GM21515 (cell line): ENCODE data around the gene FES.
"Not testable (repeated sequence)": the region's sequence is repeated elsewhere in the genome, so short reads cannot be mapped to it uniquely, and the experiment has no call there.

Experiments
- ATAC-seq: cut with Tn5 transposase; IDR thresholded peaks from one replicate; pipeline ENCODE4 v1.9.1; 2021; ENCODE audit not compliant: unreplicated experiment

Gene FES

DNA sequence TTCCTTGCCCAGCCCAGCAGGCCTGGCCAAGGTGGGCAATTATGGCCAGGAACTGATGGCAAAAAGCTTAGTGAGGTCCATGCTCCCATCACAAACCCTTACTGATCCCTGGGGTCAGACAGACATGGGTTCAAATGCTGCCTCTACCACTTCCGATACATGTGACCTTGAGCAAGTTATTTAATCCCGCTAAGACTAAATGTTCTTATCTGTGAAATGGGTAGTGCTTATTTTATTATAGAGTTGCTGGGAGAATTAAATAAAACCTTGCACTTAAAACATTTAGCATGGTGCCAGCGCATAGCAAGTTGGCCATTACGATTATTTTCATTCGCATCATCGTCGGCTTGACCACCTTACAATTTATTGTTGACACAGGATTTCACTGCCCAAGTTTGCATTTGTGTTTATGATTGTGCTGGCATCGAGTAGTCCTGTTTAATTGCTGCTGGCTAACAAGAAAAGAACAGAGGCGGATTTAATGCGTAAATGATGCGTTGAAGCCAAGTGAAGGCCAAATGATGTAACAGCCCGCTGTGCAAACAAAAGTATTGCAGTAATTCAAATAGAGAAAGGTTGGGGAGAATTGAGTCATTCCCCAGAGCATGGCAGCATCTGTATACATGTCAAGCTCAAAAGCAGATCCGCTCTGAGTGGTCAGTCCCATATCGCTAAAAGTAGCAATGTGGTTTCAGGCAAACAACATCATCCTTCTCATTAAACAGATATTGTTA lies 23.2 kb upstream of the FES start:
- ATAC-seq: no peak

DNA sequence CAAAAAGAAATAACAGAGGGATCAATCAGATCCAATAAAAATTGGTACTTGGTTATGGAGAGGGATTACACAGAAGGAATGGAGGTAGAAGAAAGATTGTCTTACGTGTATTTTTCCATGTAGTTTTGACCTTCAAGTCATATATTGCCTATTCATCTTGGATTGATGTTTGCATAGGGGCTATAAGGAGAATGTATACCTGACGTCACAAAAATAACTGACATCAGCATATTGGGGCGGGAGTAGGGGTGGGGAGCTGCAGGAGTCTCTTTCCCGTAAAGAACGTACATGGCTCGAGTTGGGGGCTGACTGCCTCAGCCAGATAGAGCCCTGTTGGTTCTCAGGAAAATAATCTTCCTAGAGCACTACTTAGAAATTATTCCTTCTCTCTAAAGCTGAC lies 21.8 kb upstream of the FES start:
- no peak for ATAC-seq

DNA sequence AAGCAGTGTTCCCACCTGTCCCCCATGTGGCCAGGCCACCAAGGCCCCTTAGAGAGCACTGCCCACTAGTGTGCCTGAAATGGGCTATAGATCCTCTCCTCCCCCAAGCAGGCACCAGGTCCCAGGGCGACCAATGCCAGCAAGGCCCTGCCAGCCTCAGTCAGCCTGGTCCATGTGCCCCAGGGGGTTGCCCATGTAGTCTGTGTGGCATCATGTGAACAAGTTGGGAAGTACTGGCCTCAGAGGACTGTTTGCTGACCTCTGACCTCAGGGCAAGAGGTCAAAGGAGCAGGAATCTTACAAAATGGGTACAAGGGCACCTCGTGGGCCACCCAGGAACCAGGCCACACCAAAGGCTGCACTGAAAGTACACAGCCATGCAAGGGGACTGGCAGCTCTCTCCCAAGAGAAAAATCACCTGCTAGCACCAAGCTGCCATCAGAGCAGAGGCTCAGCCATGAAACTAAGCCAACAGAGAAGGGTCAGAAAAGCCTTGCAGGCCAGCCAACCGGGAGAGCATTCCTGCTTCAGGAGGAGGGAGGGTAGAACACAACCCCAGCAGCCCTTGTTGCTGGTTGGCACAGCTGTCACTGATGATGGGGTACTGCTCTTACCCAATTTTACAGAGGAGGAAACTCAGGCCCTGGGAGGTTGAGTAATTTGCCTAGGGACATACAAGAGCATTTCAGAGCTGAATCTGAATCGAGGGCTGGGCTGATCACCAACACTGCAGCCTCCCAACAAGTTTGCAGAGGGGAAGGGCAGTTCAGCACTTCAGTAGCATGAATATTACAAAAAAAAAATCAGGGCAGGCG lies 21.1 kb upstream of the FES start:
- ATAC-seq: no peak

DNA sequence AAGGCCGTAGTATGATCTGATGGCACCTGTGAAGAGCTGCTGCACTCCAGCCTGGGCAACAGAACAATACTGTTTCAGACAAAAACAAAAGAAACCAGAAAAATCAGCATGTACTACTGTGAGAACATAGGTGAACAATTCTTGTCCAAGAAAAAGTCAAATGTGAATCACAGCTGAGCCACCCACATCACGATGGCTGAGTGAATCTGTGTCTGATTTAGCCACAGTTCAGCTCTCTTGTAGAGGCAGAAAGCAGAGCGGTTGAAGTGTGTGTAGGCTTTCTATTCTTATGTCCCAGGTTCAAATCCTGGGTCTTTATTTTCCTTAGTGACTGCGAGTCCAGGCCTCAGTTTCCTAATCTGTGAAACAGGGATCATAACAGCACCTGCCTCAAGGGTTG lies 20.3 kb upstream of the FES start:
- ATAC-seq: no peak

DNA sequence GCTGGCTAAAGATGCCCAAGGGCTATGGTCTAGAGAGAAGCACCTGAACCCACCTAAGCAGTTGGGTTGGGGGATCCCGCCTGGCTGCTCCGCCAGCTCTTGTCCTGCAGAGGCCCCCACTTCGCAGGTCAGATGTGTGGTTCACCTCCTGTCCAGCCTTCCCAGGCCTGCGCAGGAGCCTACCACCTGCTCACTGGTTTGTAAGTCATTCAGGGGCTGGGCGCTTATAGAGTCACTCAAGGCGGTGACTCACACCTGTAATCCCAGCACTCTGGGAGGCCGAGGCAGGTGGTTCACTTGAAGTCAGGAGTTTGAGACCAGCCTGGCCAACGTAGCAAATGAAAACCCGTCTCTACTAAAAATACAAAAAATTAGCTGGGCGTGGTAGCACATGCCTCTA lies 19.8 kb upstream of the FES start:
- no peak for ATAC-seq

DNA sequence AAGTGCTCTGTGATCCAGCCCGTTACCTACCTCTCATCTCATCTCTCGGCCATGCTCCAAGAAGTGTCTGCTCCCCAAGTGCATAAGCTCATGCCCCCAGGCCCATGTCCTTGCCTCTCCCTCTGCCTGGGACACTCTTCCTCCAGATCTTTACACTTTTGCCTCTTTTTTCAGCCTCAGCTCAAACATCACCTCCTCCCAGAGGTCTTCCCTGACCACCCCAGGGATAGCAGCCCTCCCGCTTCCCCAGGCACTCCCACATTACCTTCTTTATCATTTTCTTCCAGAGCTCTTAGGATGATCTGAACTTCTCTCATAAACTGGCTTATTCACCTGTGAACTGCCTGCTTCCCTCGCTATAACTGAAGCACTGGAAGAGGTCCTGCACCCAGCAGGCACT lies 18.6 kb upstream of the FES start:
- no peak for ATAC-seq

DNA sequence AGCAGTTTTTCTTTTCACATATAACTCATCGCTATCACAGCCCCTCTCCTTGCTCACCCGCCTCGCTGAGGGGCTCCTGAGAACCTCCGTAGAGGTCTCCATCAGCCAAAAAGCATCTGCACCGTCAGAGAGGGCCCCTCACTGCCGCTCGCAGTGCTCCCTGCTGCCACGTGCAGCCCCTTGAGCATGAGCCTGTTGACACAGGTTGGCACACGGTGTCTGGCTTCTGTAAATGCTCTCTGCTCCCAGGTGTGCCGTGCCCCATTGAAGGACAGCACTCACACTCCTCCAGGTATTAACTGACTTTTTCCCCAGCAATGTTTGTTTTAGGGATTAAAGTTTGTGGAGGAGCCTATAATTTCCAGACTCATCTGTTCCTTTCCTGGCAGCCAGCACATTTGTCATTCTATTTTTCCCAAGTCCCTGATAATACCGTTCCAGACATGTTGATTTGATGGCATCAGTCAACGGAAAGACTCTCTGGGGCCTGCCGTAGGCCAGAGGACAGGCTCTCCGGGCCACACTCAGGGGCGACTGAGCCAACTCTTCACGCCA lies 18.1 kb upstream of the FES start:
- ATAC-seq: no peak

DNA sequence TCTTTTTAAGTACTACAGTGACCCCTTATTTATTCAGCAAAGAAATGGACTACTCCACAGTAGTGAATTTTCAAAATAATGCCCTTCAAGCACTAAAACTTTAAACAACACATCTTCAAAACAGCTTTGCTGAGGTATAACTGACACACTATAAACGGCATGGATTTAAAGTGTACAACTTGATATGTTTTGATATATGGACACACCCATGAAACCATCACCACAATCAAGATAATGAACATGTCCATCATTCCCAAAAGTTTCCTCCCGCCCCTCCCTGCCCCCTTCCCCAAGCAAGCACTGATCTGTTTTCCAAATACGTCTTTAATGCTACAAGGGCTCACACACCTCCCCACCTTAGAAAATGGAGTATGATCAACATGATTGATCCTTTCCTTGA lies 17.5 kb upstream of the FES start:
- ATAC-seq: no peak

DNA sequence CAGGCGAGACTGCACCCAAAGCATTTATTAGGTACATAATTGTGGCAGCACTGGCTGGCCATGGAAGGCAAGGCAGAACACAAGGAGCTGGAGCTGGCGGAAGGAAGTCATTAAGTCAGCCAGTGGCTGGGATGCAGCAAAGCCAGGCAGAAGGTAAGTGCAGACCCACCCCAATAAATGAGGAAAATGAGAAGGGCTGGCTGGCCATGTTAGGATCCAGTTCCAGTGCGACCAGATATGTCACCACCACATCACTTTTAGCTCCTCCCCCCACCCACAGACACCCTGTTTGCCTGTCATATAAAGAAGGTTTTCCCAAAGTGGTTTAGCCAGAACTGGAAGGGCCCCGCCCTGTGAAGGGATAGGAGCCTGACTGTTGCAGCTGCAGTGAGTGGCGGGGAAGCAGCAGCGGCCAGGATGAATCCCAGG lies 16.0 kb upstream of the FES start, which contains the start of gene FURIN:
Gene FURIN (plus strand): TSS at position 328 of the 429 bp plus-strand sequence. CDS start 7,153 bp downstream, outside the sequence.
- ATAC-seq: no peak

DNA sequence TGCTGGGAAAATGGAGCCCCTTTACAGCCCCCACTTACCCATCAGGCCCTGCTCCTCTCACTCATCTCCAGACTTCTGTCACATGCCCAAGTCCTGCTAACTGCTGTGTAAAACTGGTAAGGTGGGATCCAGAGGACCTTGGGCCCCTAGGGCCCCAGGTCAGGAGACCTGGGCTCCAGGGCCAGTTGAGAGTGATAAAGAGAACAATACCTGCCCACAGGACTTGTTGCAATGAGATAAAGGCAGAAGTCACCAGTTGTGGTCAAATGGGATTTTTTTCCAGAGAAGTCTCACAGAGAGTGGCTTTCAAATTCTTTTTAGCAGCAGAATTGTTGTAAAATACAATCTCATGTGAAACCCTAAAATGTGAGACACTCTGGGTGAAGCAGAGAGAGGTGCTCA lies 15.2 kb upstream of the FES start:
- ATAC-seq: no peak

DNA sequence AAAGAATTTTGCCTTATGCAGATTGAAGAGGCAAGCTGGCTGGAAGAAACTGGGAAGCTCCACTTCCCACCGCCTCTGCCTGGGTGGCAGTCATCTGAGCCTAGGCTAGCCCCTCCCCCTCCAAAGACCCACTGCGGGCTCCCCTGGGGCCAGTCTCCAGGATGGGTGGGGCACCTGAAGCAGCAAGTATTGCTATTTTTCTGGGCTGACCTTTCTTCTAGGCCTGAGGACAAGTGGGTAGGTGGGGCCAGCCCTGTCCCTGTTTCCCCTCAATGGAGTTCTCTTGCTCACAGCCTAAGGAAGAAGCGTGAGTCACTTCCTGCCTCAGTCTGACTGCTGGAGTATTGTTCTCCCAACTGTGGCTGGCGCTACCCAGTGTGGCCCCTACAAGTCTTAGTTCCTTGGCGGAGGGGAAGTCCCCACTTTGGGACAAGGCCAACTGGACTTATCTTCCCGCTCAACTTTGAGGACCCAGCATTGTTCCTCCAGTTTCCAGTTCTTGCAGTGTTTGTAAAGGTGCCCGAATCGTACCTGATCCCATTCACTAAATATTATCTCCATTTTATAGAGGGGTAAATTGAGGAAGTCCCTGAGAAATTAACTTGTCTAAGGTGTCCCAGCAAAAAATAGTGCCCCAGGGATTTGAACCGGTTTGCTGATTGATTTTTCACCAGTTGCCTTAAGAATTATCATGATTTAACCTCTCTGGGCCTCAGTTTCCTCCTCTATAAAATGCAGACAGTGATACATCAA lies 14.5 kb upstream of the FES start:
- no peak for ATAC-seq

DNA sequence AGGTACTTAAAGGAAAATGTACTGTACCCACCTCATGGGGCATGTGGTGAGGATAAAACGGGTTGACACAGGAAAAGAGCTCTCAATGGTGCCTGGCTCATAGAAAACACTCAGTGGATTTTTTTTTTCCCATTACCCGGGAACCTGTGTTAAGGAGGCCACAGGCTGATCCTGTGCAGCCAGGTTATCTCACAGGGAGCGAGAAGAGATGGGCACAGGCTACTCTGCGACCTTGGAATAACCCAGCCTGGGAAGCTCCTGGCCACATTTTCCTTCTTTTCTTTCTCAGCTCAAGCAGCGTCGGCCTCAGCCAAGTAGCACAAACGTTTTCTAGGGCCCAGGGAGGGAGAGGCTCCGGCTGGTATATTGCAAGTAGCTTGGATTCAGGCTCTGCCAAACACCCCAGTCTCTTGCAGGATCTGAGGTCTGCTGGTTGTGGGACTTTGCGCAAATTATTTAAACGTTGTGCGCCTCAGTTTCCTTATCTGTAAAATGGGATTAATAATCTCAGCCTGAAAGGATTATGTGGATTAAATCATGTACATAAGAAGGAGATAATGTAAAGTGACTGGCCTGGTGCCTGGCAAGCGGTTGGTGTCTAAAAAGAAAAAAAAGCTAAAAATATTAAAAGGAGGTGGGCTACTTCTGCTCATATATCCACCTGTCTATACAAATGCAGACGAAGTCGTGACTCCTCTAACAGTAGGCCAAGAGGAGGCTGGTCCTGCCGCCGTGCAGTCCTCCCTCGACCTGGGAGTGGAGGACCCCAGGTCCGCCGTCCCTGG lies 13.8 kb upstream of the FES start:
- no peak for ATAC-seq

DNA sequence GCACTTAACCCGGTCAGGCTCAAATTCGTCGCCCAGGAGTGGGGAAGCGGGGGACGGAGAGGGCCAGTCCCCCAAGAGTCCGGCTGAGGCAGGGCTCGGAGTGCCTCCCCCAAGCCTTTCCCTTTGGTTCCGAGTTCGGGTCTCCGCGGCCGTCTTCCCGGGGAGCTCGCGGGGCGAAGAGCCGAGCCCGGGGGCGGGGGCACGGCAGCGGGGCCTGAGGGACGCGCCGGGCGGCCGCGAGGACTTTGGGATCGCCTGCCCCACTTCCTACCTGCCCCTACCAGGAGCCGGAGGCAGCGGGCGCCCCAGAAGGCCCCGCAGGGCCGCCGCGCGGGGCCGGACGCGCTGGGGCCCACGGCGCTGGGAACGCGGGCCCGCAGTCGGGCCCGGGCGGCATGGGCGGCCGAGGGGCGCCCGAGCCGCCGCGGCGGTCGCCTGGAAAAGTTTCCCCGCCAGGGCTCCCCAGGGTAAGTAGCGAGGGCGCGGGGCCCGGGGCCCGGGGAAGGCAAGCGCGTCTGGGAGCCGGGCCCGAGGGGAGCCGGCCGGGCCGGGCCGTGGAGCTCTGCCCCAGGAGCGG lies 13.1 kb upstream of the FES start:
- no peak for ATAC-seq

DNA sequence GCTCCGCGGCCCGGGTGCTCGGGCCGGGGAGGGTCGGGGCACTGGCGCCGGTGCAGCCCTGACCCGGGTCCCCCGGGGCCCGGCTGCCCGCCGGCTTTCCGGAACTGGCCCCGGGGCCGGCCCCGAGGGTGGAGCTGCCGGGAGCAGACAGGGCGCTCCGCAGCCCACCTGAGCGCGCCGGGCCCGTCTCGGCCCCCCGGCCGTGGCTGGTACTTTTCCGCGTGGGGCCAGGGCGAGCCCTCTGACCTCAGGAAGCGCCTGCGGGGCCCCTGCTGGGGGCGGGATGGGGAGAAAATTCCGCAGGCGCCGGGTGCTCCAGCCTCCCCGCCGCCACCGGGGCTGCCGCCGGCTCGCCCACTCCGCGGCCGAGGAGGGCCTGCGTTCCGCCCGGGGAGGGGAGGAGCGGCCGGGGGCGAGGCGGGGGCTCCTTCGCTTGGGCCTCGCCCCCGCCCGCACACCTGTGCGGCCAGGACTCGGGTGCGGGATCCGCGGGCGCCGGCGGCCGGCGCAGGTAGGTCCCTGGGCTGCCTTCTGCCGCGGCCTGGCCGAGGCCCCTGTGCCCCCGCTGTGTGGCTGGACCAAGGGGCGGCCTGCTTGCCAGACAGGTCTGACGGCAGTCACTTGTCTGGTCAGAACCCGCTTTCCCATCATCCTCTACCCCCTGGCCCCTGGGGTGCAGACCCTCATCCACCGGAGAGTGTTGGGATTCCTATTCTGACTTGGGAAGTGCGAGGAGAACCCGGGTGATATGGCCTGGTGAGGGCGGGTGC lies 12.4 kb upstream of the FES start:
- ATAC-seq: no peak

DNA sequence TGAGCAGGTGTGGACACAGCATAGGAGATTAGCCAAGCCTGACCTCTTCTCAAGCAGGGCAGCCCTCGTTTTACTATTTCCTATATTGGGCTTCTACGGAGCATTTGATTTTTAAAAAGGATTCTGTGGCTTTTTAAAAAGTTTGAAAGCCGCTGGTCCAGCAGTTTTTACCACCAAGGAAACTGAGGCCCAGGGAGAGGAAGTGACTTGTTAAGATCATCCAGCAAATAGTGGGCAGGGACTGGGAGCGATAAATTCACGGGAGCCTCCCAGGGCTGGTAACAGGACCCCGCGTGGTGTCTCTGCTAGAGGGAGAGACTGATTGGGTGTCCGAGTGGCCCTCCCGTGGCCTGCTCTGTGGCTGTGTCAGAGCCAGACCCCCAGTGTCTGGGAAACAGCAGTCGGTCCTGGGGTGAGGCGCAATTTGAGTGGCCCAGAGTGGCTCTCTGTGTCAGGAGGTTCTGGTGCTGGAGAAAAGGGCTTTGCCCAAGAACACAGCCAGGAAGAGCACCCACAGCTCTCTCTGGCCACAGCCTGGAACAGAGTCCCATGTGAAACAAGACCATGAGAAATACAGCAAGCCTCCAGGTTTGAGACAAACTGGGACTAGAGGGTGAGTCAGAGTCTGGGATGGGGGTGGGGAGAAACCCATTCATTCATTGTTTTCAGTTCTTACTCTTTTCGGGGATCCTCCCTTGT lies 11.7 kb upstream of the FES start:
- no peak for ATAC-seq

DNA sequence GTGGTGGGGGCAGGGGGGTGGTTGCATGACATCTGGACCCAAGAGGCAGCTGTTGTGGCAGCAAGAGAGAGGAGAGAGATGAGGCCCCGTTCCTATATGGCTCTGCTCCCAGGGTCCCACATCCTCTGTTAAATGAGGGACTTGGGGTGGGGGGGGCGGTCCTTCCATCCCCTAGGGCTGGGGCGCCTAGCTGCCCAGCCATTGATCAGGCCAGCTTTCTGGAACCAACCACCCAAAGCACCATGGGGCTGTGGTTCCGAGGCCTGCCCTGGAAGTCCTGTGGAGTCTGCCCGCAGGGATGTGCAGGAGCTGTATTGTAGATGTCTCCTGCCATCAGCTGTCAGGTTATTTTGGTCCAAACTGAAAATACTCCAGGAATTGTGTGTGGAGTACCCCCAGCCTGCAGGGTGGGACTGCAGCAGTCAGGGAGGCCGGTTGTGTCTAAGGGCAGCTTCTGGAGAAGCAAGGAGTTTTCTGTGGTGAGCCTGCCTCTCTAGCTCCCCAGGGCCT lies 10.8 kb upstream of the FES start:
- ATAC-seq: no peak

DNA sequence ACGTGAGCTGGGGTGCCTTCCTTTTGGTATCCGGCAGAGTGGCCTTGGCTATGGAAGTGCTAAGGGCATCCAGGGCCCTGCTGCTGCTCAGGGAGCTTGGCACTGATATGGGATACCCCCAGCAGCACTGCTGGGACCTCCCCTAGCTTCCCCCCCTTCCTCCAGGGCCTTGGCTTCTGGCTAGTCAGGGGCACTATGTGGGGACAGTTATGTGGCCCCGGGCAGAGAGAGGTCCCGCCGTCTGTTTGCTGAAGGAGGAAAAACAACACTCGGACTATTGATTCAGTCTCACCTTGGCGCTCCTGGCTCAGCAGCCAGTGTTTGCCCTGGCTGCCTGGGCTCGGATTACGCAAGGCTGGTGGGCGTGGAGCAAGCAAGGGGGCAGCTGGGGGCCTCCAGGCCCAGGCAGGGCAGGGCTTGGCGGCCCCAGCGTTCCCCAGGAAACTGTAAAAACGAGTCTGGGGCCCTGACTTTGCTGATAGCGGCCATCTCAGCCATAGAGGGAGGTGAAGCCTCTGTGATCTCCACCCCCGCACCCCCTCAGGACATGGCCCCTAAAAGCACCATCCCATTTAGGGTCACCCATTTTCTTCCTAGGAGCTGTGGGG lies 10.2 kb upstream of the FES start:
- ATAC-seq: no peak

DNA sequence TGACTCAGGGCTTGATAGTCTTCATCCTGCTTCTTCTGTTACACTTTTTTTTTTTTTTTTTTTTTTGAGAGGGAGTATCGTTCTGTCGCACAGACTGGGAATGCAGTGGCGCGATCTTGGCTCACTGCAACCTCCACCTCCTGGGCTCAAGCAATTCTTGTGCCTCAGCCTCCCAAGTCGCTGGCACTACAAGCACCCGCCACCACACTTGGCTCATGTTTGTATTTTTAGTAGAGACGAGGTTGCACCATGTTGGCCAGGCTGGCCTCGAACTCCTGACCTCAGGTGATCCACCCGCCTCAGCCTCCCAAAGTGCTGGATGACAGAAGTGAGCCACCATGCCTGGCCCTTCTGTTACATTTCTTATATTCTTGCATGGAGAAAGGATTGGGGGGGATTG lies 9.3 kb upstream of the FES start:
- not testable (repeated sequence) for ATAC-seq
